ENCODE results near the gene HIF1AN.

Gene HIF1AN

DNA sequence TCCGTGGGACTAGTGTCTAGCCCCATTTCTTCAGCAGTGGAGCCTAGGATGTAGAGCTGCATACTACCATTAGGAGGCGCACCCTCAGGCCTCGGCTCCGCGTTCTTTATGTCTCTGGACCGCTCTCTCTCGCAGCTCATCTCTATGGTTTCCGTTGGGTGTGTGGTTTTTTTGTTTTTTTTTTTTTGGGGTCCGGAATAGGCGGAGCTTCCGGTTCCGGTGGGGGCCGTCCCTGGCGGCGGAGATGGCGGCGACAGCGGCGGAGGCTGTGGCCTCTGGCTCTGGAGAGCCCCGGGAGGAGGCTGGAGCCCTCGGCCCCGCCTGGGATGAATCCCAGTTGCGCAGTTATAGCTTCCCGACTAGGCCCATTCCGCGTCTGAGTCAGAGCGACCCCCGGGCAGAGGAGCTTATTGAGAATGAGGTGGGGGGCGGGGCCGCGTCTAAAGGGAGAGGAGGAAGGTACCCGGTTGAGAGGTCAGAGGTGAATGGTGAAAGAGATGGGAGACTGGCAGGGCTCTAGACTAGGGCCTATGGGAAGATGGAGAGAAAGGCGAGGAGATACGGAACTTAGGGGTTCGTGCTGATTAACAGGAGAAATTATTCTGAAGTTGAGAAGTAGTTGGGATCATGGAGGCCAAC is at the start of gene HIF1AN:
Gene HIF1AN, plus strand, starts transcription at position 229 of the 639 bp plus-strand sequence. Its CDS starts 16 bp downstream, at position 245.
- peak; percentile 59 to 83 (median 78) for DNase-seq

DNA sequence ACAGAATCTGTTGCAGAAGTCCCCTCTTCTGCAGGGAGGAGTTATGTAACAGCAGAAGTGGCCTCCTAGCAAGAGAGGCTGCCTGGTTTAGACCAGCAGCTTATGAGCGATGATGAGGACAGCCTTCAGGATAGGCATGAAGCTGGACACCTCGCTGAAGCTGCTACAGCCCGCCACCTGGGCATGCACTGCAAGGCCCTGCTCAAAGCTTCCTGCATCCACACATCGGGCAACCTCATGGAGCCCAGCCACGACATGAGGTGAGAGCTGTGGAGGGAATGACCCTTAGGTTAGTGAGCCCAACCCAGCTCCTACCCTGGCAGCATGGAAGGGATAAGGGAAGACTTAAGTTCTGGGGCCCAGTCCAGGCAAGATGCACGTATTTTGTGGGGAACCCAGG is 48.2 kb upstream of the HIF1AN start:
- DNase-seq: no peak

DNA sequence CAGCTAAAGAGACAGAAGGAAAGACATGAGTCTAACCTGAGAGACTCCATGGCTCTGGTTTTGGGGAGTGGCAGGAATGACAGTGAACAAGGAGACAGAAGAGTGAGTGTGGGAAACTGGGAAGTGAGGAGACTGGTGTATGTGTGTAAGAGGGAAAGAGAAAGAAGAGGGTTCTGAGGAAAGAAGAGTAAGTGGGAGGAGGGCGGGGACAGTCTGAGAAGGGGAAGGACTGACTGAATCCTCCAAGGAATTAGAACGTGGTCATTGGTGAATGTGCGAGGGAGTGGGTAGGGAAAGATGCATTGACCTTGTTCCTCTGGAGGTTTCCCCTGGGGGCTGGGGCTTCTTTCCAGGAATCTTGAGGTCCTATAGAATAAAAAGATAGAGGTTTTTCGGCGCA is 46.3 kb upstream of the HIF1AN start:
- no peak for DNase-seq

DNA sequence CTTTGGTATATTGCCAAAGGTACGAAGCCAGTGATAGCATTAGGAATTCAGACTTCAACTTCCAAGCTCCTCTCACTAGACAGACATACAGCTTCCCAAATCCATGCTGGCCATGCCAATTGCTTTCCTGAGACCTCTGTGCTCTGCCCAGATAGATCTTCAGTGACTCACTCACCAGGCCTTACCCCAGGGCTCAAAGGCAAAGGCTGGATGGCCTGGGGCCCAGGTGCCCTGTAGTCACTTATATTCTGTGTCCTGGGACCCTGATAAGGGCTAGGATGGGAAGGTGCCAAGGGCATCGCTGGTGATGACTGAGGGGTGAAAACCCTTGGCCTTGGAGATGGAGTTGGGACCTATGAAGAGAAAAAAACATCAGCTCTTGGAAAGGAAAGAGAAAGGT is 45.2 kb upstream of the HIF1AN start:
- no peak for DNase-seq

DNA sequence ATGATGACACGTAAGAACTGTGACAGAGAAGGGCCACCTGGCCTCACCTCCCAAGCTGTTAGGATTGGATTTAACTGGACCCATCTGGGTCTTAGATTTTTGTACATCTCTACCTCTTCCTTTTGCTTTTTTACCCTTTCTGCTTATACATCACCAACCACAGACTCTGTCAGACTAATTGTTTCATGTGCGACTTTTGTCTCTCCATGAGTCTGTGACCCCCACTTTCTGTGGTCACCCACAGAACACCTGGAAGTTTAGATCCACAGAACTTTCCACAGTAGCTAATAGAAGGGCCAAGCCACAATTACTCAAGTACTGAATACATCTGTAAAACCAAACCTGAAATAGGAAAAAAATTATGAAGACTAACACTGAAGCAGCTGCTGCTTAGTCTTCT is 39.2 kb upstream of the HIF1AN start:
- no peak for DNase-seq

DNA sequence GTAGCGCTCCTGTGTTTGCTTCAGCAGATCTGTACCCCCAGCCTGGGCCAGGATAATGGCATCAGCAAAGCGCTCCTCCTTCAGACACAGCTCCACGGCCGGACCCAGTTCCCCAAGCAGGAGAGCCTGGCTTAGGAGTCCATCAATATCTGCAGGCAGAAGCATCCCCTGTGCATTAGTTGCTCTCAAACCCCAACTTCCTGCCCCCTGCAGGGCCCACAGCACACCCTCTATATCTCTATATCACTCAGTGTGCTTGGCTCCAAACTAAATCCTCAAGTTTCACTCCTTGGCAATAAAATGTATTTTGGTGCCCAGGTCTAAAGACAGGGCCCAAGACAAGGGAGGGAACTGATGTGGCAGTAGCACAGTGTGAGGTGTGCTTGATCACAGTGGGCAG is 37.7 kb upstream of the HIF1AN start:
- DNase-seq: no peak

DNA sequence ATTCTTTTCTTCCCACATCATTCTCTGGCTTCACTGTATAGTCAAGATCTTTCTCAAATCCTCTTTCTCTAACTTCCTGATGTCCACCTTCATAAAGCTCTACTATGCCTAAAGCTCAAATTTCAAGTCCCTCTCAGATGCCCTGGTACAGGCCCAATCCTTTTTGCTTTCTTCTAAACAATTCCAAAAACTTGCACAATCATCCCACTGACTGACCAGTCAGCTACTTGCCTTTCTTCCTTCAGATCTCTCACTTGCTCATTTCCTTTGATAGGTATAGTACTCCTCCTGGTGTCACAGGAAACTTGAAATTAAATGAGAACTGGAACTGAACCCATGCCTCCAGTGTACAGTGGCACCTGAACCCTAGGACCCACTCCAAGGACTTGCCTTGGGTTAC is 34.3 kb upstream of the HIF1AN start:
- DNase-seq: no peak

DNA sequence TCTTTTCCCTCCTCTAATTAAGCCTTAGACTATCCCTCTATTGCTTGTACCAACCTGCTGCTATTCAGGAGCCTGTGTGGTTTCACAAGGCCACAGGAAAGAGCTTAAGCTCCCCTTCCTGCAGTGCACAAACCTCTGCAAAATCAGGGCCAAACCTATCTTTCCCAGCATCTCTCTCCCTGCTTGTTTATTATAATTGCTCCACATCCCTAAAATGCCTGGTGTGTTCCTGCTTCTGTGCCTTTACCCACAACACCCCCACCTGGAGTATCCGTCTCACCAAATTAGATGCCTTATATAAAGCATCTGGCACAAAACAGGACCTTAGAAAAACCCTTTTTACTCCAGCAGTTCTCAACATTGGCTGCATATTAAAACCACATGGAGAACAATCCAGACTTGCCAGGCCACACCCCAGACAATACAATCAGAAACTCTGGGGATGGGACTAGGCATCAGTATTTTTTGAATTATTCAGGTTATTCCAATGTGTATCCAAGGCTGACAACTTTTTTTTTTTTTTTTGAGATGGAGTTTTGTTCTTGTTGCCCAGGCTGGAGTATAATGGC is 32.7 kb upstream of the HIF1AN start:
- no peak for DNase-seq

DNA sequence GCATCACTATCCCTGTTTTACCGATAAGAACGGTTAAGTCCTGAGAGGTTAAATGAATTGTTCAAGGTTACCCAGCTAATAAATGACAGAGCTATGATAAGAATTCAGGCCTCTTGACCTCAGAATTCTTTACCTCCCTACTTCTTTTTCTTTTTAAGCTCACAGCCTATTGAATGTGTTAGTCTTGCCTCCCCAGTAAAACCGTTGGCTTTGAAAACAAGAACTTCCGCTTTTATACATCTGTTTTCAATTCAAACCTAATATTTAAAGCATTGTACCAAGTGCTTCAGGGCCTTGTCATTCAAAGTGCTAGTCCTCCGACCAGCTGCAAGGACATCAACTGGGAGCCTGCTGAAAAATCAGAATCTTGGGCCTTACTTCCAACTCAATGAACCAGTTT is 31.6 kb upstream of the HIF1AN start:
- DNase-seq: no peak

DNA sequence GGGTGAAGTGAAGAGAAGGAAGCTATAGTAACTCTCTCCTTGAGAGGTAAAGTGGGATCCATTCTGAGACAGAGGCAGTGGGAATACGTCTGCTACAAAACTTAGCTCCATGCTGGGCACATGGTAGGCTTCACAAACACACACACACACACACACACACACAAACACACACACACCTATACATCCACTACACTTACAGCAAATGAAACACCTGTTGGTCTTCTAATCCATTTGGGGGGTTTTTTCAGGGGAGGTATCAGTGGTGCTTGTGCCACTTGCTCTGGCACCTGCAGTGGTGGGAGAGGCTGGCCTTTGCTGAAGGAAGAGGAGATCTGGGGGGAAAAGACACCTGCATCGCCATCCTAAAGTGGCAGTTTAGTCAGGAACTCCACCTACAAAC is 30.6 kb upstream of the HIF1AN start:
- DNase-seq: no peak

DNA sequence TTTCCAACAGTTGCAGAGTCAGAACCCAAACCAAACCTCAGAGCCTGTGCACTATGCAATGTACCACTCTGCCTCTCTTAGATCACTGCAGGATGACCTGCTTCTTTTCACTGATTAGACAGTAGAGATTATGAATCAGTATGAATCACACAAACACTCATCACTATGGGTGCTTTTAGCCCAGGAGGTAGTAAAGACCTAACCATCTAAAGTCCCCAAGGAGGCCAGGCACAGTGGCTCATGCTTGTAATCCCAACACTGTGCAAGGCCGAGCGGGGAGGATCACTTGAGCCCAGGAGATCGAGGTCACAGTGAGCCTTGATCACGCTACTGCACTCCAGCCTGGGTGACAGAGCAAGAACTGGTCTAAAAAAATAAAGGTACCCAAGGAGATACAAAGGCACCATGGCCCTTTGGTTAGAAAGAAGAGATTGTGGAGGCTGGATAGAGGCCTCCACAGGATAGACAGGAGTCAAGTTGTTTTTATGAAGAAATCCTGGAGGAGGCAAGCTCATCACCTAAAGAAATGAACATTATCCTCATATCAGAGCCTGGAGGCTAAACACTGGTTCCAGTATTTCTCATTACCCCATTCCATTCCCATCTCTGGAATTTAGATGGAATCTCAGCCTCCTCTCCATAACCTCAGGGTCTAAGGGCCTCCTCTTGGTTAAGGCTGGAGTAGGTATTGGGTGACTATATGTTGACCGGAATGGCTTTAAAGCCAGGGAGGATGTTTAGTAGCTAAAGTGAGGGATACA is 29.0 kb upstream of the HIF1AN start:
- no peak for DNase-seq

DNA sequence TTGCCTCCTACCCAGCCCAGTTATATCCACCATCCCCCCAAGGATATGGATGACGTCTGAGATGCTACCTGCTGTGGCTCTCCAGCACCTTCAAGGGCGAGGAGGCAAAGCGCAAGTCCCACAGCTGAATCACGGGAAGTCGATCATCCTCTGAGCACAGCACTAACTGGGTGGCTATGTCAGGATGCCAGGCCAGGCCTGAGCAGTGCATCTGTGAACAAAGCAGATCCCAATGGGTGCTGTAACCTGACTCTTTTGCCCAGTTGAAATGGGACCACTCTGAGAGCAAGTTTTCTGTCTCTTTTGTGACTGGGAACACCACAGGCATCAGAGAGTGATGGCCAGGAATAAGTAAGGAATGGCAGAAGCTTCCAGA is 28.4 kb upstream of the HIF1AN start:
- no peak for DNase-seq

DNA sequence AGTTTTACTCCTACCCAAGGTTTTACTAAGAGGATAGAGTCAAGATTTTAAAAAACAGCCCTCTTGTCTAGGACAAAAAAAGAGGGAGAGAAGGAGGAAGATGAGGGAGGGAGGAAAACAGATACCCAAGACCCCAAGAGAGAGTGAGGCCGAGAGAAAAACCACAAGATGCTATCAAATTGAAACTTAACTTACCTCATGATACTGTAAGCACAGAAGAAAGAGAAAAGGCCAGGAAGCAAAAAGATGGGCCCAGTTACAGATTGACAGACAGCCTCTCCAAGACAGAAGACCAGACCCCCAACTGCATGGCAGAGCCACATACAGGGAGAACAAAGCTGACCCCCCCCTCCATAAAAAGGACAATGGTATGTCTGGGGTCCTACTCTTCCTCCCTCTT is 27.5 kb upstream of the HIF1AN start:
- no peak for DNase-seq

DNA sequence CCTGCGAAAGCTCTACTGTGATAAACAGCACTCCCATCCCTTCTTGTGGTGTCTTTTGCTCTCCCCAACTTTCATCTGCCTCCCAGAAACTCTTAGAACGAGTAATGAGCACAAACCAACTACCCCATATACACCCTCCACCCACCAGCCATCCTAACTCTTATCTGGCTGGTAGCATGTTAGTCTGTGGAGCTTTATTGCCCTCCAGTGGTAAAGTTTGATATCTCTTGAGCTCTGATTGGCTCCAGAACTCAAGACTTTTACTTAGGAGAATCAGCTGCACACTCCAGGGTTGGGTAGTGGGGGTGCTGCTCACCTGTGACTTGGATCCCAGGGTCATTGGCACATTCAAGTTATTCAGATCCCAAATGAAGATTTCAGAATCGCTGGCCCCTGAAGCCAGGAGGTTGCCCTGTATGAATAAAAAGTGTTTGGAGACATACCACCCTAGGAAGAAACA is 27.0 kb upstream of the HIF1AN start:
- peak in 2 of 4 experiments; percentile 8 to 12 for DNase-seq

DNA sequence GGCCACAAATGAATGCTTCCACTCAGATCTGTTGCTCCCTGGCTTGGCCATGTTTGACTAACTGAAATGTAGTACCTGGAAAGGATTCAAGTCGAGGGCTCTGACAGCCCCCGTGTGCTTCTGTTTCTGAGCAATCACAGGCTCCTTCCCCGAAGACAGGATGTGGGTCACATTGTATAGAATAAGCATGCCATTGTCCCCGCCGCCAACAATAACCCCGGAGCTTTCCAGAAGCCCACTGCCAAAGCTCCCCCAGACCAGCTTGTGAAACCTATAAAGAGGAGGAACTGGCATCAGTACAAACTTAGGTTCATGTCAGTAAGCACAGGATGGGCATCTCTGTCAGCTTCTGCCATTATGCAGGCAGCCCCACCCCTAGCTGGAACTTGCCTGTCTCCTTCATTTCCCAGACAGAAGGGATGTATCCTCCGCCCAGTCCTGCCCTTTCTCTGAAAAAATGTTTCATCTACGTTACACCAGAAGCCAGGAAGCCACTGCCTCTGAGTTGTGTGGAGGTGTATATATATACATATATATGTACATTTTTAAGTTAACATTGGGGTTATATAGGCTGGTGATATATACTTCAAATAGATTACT is 26.4 kb upstream of the HIF1AN start:
- peak; percentile 9 to 53 (median 40) for DNase-seq

DNA sequence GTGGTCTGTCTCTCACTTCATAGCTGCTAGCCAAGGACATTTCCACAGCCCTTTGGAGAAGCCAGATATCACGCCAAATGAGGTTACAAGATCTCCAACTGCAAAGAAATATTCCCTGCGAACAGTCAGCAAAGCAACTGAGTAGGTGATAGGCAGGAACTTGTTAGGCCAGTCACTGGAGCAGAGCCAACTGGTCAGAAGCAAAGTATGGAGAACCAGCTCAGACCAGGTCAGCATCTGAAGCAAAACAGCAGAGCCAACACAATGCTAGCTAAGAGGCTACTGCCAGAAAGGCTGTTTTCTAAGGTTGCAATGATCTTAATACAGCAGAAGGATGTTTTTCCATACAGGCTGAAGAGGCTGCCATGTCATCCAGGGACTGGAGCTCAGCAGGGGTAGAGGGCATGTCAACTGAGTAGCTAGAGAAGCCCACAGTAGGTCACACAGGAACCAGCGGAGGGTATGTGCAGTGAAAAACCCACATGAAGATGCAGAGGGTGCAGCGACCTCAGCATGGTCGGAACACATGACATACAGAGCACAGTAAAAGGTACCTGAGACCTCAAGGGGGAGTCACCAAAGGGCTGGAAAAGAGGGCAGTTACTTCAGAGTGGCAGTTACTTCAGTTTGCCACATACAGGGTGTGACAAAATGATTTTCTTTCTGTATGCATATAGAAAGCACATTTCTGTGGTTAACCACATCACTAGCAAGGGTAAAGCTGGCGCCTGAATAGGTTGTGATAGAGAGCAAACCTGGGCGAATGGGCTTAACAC is 25.0 kb upstream of the HIF1AN start:
- DNase-seq: peak in 3 of 4 experiments; percentile 28 to 51 (median 40)

DNA sequence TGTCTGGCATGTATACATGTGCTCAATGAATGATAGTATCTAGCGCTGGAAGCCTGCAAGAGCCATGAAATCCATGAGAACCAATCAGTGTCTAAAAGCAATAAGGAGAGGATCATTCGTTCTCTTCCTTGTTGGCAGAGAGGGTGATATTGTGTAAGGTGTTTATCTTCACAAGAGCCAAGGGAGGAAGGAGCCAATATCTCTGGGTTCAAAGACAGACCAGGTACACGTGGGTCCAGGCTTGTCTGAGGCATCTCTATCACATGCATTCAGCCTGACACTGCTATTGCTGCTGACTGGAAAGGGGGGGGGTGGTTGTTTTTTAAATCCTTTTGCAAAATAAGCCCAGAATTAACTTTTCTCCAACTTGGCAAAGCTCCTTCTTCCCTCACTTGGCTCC is 20.1 kb upstream of the HIF1AN start:
- no peak for DNase-seq

DNA sequence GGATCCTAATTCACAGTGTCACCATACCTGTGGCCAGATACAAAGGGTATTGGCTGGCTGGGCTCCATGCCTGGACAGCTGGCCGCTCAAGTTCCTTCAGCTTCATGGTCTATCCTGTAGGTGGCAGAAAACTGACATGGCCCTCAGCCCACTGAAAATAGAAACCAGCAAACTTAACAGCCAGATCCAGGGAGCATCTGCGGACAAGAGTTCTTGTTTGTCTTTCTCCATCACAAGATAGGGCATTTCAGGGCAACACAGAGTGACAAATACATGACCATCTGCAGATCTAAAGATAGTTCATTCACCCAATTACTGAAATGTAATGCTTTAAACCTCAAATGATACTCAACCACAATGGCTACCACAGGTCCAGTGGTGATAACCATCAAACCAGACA is 18.9 kb upstream of the HIF1AN start:
- DNase-seq: no peak

DNA sequence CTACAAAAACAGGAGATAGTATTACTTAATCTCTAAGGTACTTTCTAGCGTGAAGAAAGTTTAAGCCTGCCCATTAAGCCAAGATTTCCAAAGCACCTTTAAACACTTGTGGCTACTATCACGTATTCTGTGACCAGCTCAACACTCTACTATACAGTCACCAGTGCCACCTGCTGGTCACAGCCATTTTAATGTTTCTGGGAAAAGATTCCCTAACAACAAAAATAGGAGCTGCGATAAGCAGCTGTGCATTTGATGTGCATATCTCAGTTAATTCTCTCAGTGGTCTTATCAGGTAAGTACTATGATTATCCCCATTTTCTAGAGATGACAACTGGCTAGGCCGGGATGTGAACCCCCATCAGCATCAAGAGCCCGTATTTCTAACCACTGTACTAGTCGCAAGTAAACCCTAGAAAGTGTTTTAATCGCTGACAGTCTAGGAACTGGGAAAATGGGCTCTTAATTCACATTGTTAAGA is 16.9 kb upstream of the HIF1AN start:
- DNase-seq: peak; percentile 19 to 31 (median 26)

DNA sequence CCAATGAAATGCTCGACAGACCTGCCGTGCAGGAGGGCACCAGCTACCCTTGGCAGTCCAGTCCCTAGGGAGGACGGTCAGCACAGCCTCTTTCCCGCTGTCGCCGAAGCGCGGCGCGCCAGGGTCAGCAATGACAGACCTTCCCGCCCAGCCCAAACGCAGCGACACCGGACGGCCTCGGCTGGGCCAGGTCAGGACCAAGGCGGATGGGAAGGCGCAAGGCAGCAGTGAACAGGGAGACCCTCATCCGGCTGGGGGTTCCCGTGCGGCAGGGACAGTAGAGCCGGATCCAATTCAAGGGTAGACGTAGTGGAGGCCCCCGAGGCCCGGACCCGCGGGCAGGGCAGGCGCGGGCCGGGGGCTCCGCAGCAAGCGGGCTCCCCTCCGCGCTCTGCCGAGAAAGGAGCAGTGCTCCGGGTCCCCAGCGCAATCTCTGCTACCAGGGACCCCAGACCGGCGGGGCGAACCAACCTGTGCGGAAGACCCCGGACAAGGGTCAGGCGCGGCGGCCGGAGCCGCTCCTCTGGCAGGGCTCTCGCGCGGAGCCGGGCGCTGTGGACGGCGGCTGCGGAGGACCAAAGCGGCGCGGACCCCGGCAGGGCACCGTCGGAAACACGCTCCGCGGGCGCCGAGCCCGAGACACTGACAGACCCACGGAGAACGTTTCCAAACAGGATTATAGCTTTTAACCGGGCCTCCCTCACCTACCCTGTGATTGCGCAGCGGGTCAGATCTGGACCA is 16.3 kb upstream of the HIF1AN start, which contains the start of gene SEC31B:
Gene SEC31B, minus strand, starts transcription at position 551 of the 741 bp plus-strand sequence. CDS start 2,909 bp downstream, outside the sequence.
- DNase-seq: no peak

DNA sequence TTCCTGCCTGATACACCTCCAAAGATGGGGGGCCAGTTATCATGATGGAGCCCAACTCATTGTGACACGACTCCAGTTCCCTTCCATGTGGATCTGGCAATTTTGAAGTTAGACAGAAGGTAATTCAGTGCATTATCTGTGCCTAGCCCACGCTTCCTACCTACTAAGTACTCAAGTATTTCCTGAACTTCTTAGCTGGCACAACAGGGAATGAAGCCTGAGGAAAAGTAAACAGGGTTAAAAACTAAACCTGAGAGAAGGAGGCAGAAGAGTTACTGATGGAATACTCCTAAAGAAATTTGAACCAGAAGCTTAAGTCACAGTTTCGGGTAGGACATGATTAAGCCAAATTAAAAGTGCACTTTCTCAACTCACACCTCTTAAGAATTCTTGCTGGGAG is 14.9 kb upstream of the HIF1AN start:
- no peak for DNase-seq

All from activated CD4-positive, CD25-positive, alpha-beta regulatory T cell (primary cell).